AG09319 (cell line): Measurements from ENCODE around the gene CYTL1.

ENCODE experiments used
- DNase-seq: peaks from one replicate; pipeline ENCODE4 v3.0.0-alpha.2; 2010; ENCODE audit warnings: low read depth; ENCODE audit errors: extremely low read depth
- CTCF ChIP-seq: IDR thresholded peaks from 2 replicates; pipeline ENCODE4 v1.5.1; 2011; ENCODE audit warnings: low read depth, mild to moderate bottlenecking, inconsistent platforms, low read length, moderate library complexity

CYTL1 gene

GRCh38 chr4:4981827-4982226 lies 37.4 kb downstream of the CYTL1 start:
- no peak for DNase-seq
- no peak for TF ChIP-seq CTCF

- peak; percentile 70 for DNase-seq
- TF ChIP-seq CTCF = no peak
These were observed 37.8 kb downstream of the CYTL1 start for GRCh38 chr4:4981427-4981826.

- no peak for TF ChIP-seq CTCF
- DNase-seq = no peak
These were observed 38.5 kb downstream of the CYTL1 start for GRCh38 chr4:4980621-4981230.

GRCh38 chr4:4979971-4980370 lies 39.3 kb downstream of the CYTL1 start:
- no peak for DNase-seq
- no peak for TF ChIP-seq CTCF

GRCh38 chr4:4974727-4975126 lies 44.5 kb downstream of the CYTL1 start:
- no peak for DNase-seq
- TF ChIP-seq CTCF = no peak

GRCh38 chr4:4971796-4972195 lies 47.5 kb downstream of the CYTL1 start:
- DNase-seq = no peak
- TF ChIP-seq CTCF = no peak

- DNase-seq = peak; percentile 36
- no peak for TF ChIP-seq CTCF
These were observed 50.0 kb downstream of the CYTL1 start for GRCh38 chr4:4969298-4969697.
